GM19452 (cell line): ENCODE data around the gene C16orf96.

Experiments used
- ATAC-seq: cut with Tn5 transposase; IDR thresholded peaks from one replicate; pipeline ENCODE4 v1.9.1; 2021; ENCODE audit not compliant: unreplicated experiment

The C16orf96 gene

GRCh38 chr16:4641895-4642294, 85.8 kb downstream of the C16orf96 start:
- no peak for ATAC-seq

DNA sequence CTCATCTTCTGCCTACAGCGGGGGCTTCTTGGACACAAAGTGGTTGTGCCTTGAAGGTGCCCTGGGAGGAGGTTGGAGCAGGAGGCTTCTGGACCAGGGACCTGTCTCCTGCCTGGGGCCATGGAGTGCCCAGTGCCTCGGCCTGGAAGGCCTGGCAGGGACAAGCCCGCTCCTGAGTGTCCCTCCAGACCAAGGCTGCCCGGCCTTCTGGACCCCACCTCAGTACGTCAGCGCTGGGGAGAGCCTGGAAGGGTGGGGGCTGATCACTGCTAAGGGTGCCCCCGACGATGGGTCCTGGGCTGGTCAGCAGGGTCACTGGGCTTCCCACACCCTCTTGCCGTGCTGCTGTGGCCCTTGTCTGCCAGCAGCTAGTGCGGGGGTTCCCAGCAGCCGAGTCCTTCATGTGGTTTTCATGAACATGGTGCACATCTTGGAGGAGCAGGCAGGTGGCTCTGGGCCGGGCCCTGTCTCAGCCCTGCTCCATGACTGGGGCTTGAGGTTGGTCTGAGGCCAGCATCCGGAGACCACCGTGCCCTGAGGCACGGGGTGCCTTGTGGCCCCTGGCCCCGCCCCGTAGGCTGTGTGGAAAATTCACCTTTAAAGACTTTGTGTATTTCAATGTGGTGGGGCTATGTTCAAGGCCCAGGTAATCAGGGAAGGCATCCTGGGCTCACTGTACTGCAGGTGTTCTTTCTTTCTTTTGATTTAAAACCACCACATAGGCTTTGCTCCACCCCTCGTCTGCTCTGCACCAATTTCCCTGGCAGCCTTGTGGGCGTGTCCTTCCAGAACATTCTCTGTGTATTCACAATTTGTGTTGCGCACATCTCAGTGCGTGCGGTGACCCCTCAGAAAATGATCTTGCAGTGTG, 90.9 kb downstream of the C16orf96 start:
- no peak for ATAC-seq

DNA sequence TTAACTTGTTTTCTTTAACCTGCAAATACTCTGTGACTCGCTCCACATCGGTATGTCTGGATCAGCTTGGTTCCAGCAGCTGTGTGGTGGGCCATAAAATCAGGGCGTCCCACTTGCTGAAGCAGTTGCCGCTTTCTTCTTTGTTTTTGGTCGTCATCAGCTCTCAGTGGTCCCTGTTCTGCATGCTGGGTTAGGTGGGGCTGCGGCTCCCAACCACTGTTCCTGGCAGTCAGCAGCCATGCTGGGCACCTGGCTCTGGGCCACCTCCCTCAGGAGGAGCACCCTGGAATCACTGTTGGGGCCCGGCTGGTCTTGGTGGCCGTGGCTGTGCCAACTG, 91.5 kb downstream of the C16orf96 start:
- ATAC-seq: no peak

- no peak for ATAC-seq
Observed at GRCh38 chr16:4648917-4649316, 92.8 kb downstream of the C16orf96 start.

DNA sequence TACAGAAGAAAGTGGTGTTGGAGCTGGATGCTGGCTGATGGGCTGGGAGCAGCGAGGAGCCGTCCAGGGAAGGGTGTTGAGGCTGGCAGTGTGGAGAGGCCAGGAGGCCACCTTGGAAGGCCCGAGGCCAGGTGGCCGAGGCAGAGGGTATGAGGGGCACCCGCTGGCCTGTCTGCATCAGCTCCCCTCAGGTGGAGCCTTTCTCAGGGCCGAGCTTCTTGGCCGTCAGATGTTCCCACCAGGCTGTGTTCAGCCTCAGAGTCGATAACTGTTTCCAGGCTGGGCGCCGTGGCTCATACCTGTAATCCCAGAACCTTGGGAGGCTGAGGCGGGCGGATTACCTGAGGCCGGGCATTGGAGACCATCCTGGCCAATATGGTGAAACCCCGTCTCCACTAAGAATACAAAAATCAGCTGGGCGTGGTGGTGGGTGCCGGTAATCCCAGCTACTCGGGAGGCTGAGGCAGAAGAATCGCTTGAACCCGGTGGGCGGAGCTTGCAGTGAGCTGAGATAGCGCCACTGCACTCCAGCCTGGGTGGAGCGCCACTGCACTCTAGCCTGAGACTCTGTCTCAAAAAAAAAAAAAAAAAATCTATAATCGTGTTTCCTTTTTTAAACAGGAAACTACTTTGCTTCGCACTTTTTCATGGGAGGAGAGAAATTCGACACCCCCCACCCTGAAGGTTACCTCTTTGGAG, 93.8 kb downstream of the C16orf96 start:
- no peak for ATAC-seq
